ENCODE measurements around the gene MEDAG.

GRCh38 chr13:30934803-30935202 lies 28.7 kb downstream of the MEDAG start:
- TF ChIP-seq CTCF (IDR thresholded peaks at IDR 0.05), result no peak
- TF ChIP-seq POLR2A (IDR thresholded peaks at IDR 0.05), result no peak
